ENCODE measurements around the gene TBC1D17.

- no peak for TF ChIP-seq CTCF (IDR thresholded peaks at IDR 0.05; ENCODE audit: low read depth, low read length, missing input control)
- TF ChIP-seq GABPA (IDR thresholded peaks at IDR 0.05 in 1 of 2, conservative IDR thresholded peaks at IDR 0.05 in 1 of 2) = no peak
- TF ChIP-seq RAD21 (IDR thresholded peaks at IDR 0.05) = no peak
- no peak for TF ChIP-seq REST (IDR thresholded peaks at IDR 0.05)
- no peak for TF ChIP-seq RXRA (IDR thresholded peaks at IDR 0.05)
- TF ChIP-seq, protein P1, sequence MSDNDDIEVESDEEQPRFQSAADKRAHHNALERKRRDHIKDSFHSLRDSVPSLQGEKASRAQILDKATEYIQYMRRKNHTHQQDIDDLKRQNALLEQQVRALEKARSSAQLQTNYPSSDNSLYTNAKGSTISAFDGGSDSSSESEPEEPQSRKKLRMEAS (IDR thresholded peaks at IDR 0.05) = no peak
- no peak for TF ChIP-seq NR2F2 (IDR thresholded peaks at IDR 0.05)
- TF ChIP-seq EGR1 (IDR thresholded peaks at IDR 0.05; ENCODE audit: low read depth in 2 of 2) = no peak
- TF ChIP-seq SP1 (IDR thresholded peaks at IDR 0.05) = no peak
- TF ChIP-seq TAF1 (conservative IDR thresholded peaks at IDR 0.05) = no peak
- TF ChIP-seq ZBTB33 (IDR thresholded peaks at IDR 0.05) = no peak
- no peak for TF ChIP-seq JUND (IDR thresholded peaks at IDR 0.05)
- TF ChIP-seq FOXA1 (IDR thresholded peaks at IDR 0.05) = no peak
- no peak for TF ChIP-seq HNF4G (IDR thresholded peaks at IDR 0.05)
These were observed 24.8 kb upstream of the TBC1D17 start for GRCh38 chr19:49852631-49853126.
